C4-2B (cell line): ENCODE data around the gene LDHAL6B.

Experiments used
- ZFX ChIP-seq: fragments of 450-650 bp; IDR thresholded peaks from 2 replicates; pipeline ENCODE4 v1.6.1; 2017
- TF ChIP-seq, protein P1 (sequence below): fragments of 450-650 bp; conservative IDR thresholded peaks from 2 replicates; pipeline ENCODE4 v1.5.1; 2017; ENCODE audit warnings: mild to moderate bottlenecking

DNA sequence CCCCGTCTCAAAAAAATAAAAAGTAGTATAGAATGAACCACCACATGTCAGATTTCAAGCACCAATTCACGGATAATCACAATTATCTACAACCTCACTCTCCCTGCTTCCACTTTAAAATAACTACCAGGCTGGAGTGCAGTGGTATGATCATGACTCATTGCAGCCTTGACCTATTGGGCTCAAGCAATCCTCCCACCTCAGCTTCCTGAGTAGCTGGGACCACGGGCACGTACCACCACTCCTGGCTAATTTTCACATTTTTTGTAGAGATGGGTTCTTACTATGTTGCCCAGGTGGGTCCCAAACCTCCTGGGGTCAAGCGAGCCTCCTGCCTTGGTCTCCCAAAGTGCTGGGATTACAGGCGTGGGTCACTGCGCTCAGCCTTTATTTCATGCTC lies 38.1 kb upstream of the LDHAL6B start:
- TF ChIP-seq, protein P1, sequence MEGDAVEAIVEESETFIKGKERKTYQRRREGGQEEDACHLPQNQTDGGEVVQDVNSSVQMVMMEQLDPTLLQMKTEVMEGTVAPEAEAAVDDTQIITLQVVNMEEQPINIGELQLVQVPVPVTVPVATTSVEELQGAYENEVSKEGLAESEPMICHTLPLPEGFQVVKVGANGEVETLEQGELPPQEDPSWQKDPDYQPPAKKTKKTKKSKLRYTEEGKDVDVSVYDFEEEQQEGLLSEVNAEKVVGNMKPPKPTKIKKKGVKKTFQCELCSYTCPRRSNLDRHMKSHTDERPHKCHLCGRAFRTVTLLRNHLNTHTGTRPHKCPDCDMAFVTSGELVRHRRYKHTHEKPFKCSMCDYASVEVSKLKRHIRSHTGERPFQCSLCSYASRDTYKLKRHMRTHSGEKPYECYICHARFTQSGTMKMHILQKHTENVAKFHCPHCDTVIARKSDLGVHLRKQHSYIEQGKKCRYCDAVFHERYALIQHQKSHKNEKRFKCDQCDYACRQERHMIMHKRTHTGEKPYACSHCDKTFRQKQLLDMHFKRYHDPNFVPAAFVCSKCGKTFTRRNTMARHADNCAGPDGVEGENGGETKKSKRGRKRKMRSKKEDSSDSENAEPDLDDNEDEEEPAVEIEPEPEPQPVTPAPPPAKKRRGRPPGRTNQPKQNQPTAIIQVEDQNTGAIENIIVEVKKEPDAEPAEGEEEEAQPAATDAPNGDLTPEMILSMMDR: no peak
- TF ChIP-seq ZFX: no peak
